PC-9 (cell line): ENCODE measurements around the gene LSM2. TPM values are rescaled to one million over a fixed set of nuclear protein-coding genes. Genes with fewer than 3 reads are reported as not detected.

Experiments used
- BruUV-seq: library from RNA; stranded (reverse); fragments of 400-500 nt; replicated peaks from 2 replicates; lab custom pipeline; 2021; lab: Mats Ljungman, UMichigan
- CTCF ChIA-PET: fragments of 300-600 bp; sonication (Branson Sonifier 250); formaldehyde crosslinking; loops from one replicate; lab custom pipeline; 2022; ENCODE audit warnings: antibody characterized with exemption; lab: Charles Lee
- POLR2A ChIA-PET: fragments of 300-600 bp; sonication (Branson Sonifier 250); formaldehyde crosslinking; loops from one replicate; lab custom pipeline; 2022; ENCODE audit warnings: antibody characterized with exemption; ENCODE audit not compliant: unreplicated experiment; lab: Charles Lee
- DNase-seq, 2 experiments: peaks; one replicate each; pipeline versions ENCODE4 v3.0.0 to v3.0.0-alpha.2; 2015 to 2022; ENCODE audit warnings: mixed read lengths in 1 of 2
- H2AFZ ChIP-seq: fragments of 200-600 bp; sonication (generic); 2 replicates; pipeline ENCODE4 v1.8.1; 2017; ENCODE audit warnings: antibody characterized with exemption
- H3F3A ChIP-seq: fragments of 200-600 bp; sonication (generic); 2 replicates; pipeline ENCODE4 v1.8.1; 2017; ENCODE audit warnings: antibody characterized with exemption, mild to moderate bottlenecking, low read depth; ENCODE audit not compliant: insufficient read depth
- H3K27ac ChIP-seq: fragments of 200-600 bp; sonication (generic); 2 replicates; pipeline ENCODE4 v1.6.1; 2016; ENCODE audit warnings: mixed run types
- H3K27me3 ChIP-seq: fragments of 200-600 bp; sonication (generic); 2 replicates; pipeline ENCODE4 v1.6.1; 2016; ENCODE audit warnings: low read depth, mixed run types; ENCODE audit not compliant: insufficient read depth
- H3K36me3 ChIP-seq: fragments of 200-600 bp; sonication (generic); 2 replicates; pipeline ENCODE4 v1.6.1; 2016; ENCODE audit warnings: low read depth, mixed run types
- H3K4me1 ChIP-seq: fragments of 200-600 bp; sonication (generic); replicated peaks from 2 replicates; pipeline ENCODE4 v1.6.1; 2016; ENCODE audit warnings: mixed run types; ENCODE audit not compliant: insufficient read depth
- H3K4me2 ChIP-seq: fragments of 200-600 bp; sonication (generic); 2 replicates; pipeline ENCODE4 v1.6.1; 2017; ENCODE audit warnings: mixed run types
- H3K4me3 ChIP-seq: fragments of 200-600 bp; sonication (generic); 2 replicates; pipeline ENCODE4 v1.6.1; 2016; ENCODE audit warnings: mixed run types
- H3K79me2 ChIP-seq: fragments of 200-600 bp; sonication (generic); 2 replicates; pipeline ENCODE4 v1.6.1; 2017; ENCODE audit warnings: low read depth, mixed run types
- H3K9me2 ChIP-seq: fragments of 200-600 bp; sonication (generic); 2 replicates; pipeline ENCODE4 v1.8.1; 2017; ENCODE audit warnings: mild to moderate bottlenecking; ENCODE audit not compliant: insufficient read depth
- H3K9me3 ChIP-seq: fragments of 200-600 bp; sonication (generic); 2 replicates; pipeline ENCODE4 v1.8.1; 2016; ENCODE audit warnings: low read depth; ENCODE audit not compliant: insufficient read depth
- H4K20me1 ChIP-seq: fragments of 200-600 bp; sonication (generic); 2 replicates; pipeline ENCODE4 v1.8.1; 2017; ENCODE audit not compliant: insufficient read depth
- CTCF ChIP-seq: fragments of 200-600 bp; sonication (generic); conservative IDR thresholded peaks from 2 replicates; pipeline ENCODE4 v1.6.1; 2017; ENCODE audit warnings: mixed run types, antibody characterized with exemption, mild to moderate bottlenecking, moderate library complexity
- EZH2 ChIP-seq: fragments of 200-600 bp; sonication (generic); IDR thresholded peaks from 2 replicates; pipeline ENCODE4 v1.8.0; 2017; ENCODE audit warnings: antibody characterized with exemption, low read depth
- intact Hi-C: fragments of 100-400 bp; cut with micrococcal nuclease; formaldehyde crosslinking; loops from one replicate; pipeline ENCODE4 v1.10.0; 2022; ENCODE audit not compliant: unreplicated experiment
- total RNA-seq: library from RNA; stranded (reverse); gene quantifications from 2 replicates; pipeline ENCODE4 v1.2.3, GENCODE V29; 2021

Gene LSM2
- total RNA-seq, 1 experiment from 2014 or later: 74.3 TPM

- Histone ChIP-seq H3K9me2 (no peaks in the 10 kb centered on the region), H4K20me1 (no peaks in the 10 kb centered on the region), H3K4me1 (peaks cover 5% of the 10 kb centered on the region; the same call in 1 of the 2 replicates), H3K4me2 (no peak within 1 kb of the TSS), H3K4me3 (no peak within 1 kb of the TSS), H3K27ac (no peak within 1 kb of the TSS), H2AFZ (no peak within 1 kb of the TSS), H3K36me3 (no peaks in the 10 kb centered on the region), H3K9me3 (no peaks in the 10 kb centered on the region), H3F3A (peaks cover 8% of the 10 kb centered on the region; the same call in 1 of the 2 replicates), H3K27me3 (no peaks in the 10 kb centered on the region), H3K79me2 (no peaks in the 10 kb centered on the region)
- BruUV-seq: no TSS peak
- no peak for TF ChIP-seq CTCF
- TF ChIP-seq EZH2: no peak
- CTCF ChIA-PET: no interaction called here
- POLR2A ChIA-PET: no interaction called here
- DNase-seq: no peak
- intact Hi-C loops: no loop called here
Measured at GRCh38 chr6:31762356-31762755, 44.4 kb downstream of the LSM2 start, which contains the start of gene SAPCD1. Gene SAPCD1, plus strand, starts transcription at chr6:31762656. Its CDS starts 399 bp downstream, at chr6:31763055.

GRCh38 chr6:31761343-31761742, 45.4 kb downstream of the LSM2 start:
- Histone ChIP-seq H3F3A (peaks cover 8% of the 10 kb centered on the region; the same call in 1 of the 2 replicates), H4K20me1 (no peaks in the 10 kb centered on the region), H3K79me2 (no peaks in the 10 kb centered on the region), H3K27ac (no peak overlapping the region), H3K4me1 (peaks cover 5% of the 10 kb centered on the region; the same call in 1 of the 2 replicates), H3K4me2 (no peak overlapping the region), H3K36me3 (no peaks in the 10 kb centered on the region), H3K27me3 (no peaks in the 10 kb centered on the region), H2AFZ (no peak overlapping the region), H3K9me2 (no peaks in the 10 kb centered on the region), H3K4me3 (no peak overlapping the region), H3K9me3 (no peaks in the 10 kb centered on the region)
- intact Hi-C loops: no loop called here
- no TSS peak for BruUV-seq
- no peak for TF ChIP-seq CTCF
- TF ChIP-seq EZH2: no peak
- ChIA-PET CTCF (no interaction called here), POLR2A (no interaction called here)
- DNase-seq: no peak

- H3K27ac ChIP-seq: no peak overlapping the region
- H3K36me3 ChIP-seq: no peaks in the 10 kb centered on the region
- H2AFZ ChIP-seq: no peak overlapping the region
- H3K4me2 ChIP-seq: no peak overlapping the region
- intact Hi-C loops: no loop called here
- CTCF ChIA-PET: no interaction called here
- H3F3A ChIP-seq: peaks cover 8% of the 10 kb centered on the region; the same call in 1 of the 2 replicates
- POLR2A ChIA-PET: no interaction called here
- no peaks in the 10 kb centered on the region for H3K9me2 ChIP-seq
- peaks cover 5% of the 10 kb centered on the region; the same call in 1 of the 2 replicates for H3K4me1 ChIP-seq
- H4K20me1 ChIP-seq: no peaks in the 10 kb centered on the region
- H3K4me3 ChIP-seq: no peak overlapping the region
- TF ChIP-seq EZH2 (no peak), CTCF (no peak)
- no peaks in the 10 kb centered on the region for H3K27me3 ChIP-seq
- H3K79me2 ChIP-seq: no peaks in the 10 kb centered on the region
- no peaks in the 10 kb centered on the region for H3K9me3 ChIP-seq
- BruUV-seq: no TSS peak
- DNase-seq: no peak
Measured at GRCh38 chr6:31760790-31761189, 46.0 kb downstream of the LSM2 start.
